GM12891 (cell line): Measurements from ENCODE around the gene EXOG.

Experiments used
- DNase-seq: peaks from one replicate; pipeline ENCODE4 v3.0.0; 2011; ENCODE audit warnings: low spot score; ENCODE audit not compliant: insufficient read length
- FAIRE-seq: peaks from 2 replicates; lab custom pipeline; 2011; peaks lifted over from hg19 to GRCh38; lab: Jason Lieb, UNC
- PAX5 ChIP-seq: IDR thresholded peaks from 2 replicates; pipeline ENCODE4 v1.6.1; 2011; ENCODE audit warnings: low read length, moderate library complexity, mild to moderate bottlenecking; ENCODE audit not compliant: insufficient read depth, severe bottlenecking
- POLR2A ChIP-seq: IDR thresholded peaks from 2 replicates; pipeline ENCODE4 v1.6.1; 2011; ENCODE audit warnings: low read depth, low read length, control low read depth
- POLR2AphosphoS5 ChIP-seq: IDR thresholded peaks from 2 replicates; pipeline ENCODE4 v1.6.1; 2011; ENCODE audit warnings: low read depth, low read length, control low read depth
- POU2F2 ChIP-seq: IDR thresholded peaks from 2 replicates; pipeline ENCODE4 v1.6.1; 2011; ENCODE audit warnings: low read depth, mild to moderate bottlenecking, control low read depth, low read length, moderate library complexity
- SPI1 ChIP-seq: IDR thresholded peaks from 2 replicates; pipeline ENCODE4 v1.6.1; 2011; ENCODE audit warnings: low read depth, low read length, control low read depth
- TAF1 ChIP-seq: IDR thresholded peaks from 2 replicates; pipeline ENCODE4 v1.6.1; 2011; ENCODE audit warnings: low read depth, low read length, control low read depth

The EXOG gene

GRCh38 chr3:38479431-38480092 lies 16.6 kb upstream of the EXOG start:
- FAIRE-seq (peak; percentile 78), DNase-seq (peak; percentile 67)
- no peak for TF ChIP-seq TAF1
- TF ChIP-seq POLR2A: no peak
- TF ChIP-seq SPI1: no peak
- TF ChIP-seq PAX5: no peak
- TF ChIP-seq POLR2AphosphoS5: no peak
- TF ChIP-seq POU2F2: no peak

- no peak for FAIRE-seq
These were observed 16.1 kb upstream of the EXOG start for GRCh38 chr3:38480093-38480445.

GRCh38 chr3:38480930-38481329 lies 15.2 kb upstream of the EXOG start:
- DNase-seq (no peak), FAIRE-seq (no peak)
- TF ChIP-seq PAX5 (no peak), TAF1 (no peak), POLR2AphosphoS5 (no peak), SPI1 (no peak), POU2F2 (no peak), POLR2A (no peak)

More at GRCh38 chr3:38480093-38480445, 16.1 kb upstream of the EXOG start:
- TF ChIP-seq POLR2AphosphoS5: no peak
- no peak for TF ChIP-seq POLR2A
- no peak for TF ChIP-seq PAX5
- TF ChIP-seq TAF1: no peak
- no peak for TF ChIP-seq POU2F2
- no peak for DNase-seq

GRCh38 chr3:38482951-38483350 lies 13.2 kb upstream of the EXOG start:
- DNase-seq: no peak
- no peak for FAIRE-seq
- no peak for TF ChIP-seq POLR2A
- TF ChIP-seq POU2F2: no peak
- TF ChIP-seq TAF1: no peak
- TF ChIP-seq PAX5: no peak

- no peak for FAIRE-seq
- TF ChIP-seq POU2F2 (no peak), SPI1 (no peak; the same call in 1 of the 2 replicates), PAX5 (no peak), POLR2A (no peak), TAF1 (no peak), POLR2AphosphoS5 (no peak)
These were observed 8.8 kb upstream of the EXOG start for GRCh38 chr3:38487323-38487722.

GRCh38 chr3:38488949-38489348 lies 7.2 kb upstream of the EXOG start:
- TF ChIP-seq POU2F2: no peak
- TF ChIP-seq SPI1: no peak
- no peak for TF ChIP-seq POLR2AphosphoS5
- no peak for TF ChIP-seq PAX5
- TF ChIP-seq POLR2A: no peak
- no peak for TF ChIP-seq TAF1
- no peak for DNase-seq
- FAIRE-seq: no peak

More at GRCh38 chr3:38487323-38487722, 8.8 kb upstream of the EXOG start:
- DNase-seq: no peak

GRCh38 chr3:38489766-38490165 lies 6.4 kb upstream of the EXOG start:
- TF ChIP-seq SPI1 (no peak), TAF1 (no peak)
- DNase-seq (no peak), FAIRE-seq (no peak)

GRCh38 chr3:38490281-38491030 lies 5.7 kb upstream of the EXOG start:
- no peak for FAIRE-seq
- no peak for TF ChIP-seq PAX5
- TF ChIP-seq TAF1: no peak
- no peak for TF ChIP-seq POLR2A
- no peak for TF ChIP-seq POLR2AphosphoS5
- TF ChIP-seq SPI1: no peak
- no peak for TF ChIP-seq POU2F2
- DNase-seq: no peak

GRCh38 chr3:38491215-38491614 lies 4.9 kb upstream of the EXOG start:
- DNase-seq (no peak), FAIRE-seq (no peak)
- TF ChIP-seq SPI1: no peak
- no peak for TF ChIP-seq POLR2AphosphoS5
- TF ChIP-seq POU2F2: no peak
- TF ChIP-seq POLR2A: no peak
- no peak for TF ChIP-seq TAF1
- no peak for TF ChIP-seq PAX5

GRCh38 chr3:38493031-38493430 lies 3.1 kb upstream of the EXOG start:
- no peak for DNase-seq
- TF ChIP-seq POU2F2: no peak
- no peak for TF ChIP-seq POLR2A
- TF ChIP-seq PAX5: no peak
- TF ChIP-seq SPI1: no peak
- TF ChIP-seq TAF1: no peak
- no peak for TF ChIP-seq POLR2AphosphoS5
- no peak for FAIRE-seq
